GM21423 (cell line): ENCODE measurements around the gene MYO1E.
"Not testable (repeated sequence)": the region's sequence is repeated elsewhere in the genome, so short reads cannot be mapped to it uniquely, and the experiment has no call there.

Experiments
- ATAC-seq: cut with Tn5 transposase; IDR thresholded peaks from one replicate; pipeline ENCODE4 v1.9.1; 2021; ENCODE audit warnings: mild to moderate bottlenecking, moderate library complexity; ENCODE audit not compliant: unreplicated experiment

The MYO1E gene

GRCh38 chr15:59150185-59150584 is 222.5 kb downstream of the MYO1E start:
- ATAC-seq: no peak

DNA sequence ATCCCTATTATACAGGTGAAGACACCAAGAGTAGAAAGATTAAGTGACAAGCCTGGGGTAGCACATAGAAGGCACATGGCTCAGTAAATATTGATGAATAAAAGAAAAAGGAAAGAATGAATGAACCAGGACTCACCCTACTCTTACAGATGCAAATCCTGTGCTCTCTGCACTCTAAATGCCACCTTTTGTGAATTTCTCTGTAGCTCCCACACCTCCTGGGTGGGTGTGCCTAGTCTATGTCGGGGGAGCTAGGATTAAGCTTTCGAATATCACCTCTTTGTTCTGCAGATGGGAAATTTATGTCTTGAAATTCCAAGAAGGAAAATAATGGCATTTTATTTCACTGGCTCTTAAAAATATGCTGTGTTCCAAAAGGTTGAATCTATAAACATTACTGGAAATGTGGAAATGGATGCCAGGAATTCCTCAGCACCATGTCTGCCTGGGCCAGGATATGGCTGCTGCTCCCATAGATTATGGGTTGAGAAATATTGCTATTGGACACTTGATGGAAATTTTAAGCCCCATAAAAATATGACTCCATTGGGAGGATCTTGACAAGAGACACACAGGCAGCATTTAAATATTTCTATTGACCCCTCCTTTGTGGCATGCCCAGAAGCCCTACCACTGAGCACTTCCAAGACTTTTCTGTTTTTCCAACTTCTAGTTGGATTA is 224.4 kb downstream of the MYO1E start:
- no peak for ATAC-seq

- no peak for ATAC-seq
Observed at GRCh38 chr15:59147666-59148065, 225.0 kb downstream of the MYO1E start.

DNA sequence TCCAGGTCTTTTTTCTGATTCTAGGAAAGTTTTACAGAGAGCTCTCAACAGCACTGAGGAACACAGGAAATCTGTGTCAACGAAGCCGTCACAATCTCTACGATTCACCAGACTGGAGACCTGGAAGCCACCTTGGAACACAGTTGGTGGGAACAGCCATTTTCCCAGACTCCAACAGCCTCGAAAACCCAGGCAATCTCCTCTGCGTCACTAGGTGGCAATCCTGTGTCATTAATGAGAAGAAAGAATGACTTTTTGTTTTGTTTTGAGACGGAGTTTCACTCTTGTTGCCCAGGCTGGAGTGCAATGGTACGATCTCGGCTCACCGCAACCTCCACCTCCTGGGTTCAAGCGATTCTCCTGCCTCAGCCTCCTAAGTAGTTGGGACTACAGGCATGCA is 228.1 kb downstream of the MYO1E start:
- ATAC-seq: not testable (repeated sequence)

- no peak for ATAC-seq
Observed at GRCh38 chr15:59143281-59143680, 229.4 kb downstream of the MYO1E start.

DNA sequence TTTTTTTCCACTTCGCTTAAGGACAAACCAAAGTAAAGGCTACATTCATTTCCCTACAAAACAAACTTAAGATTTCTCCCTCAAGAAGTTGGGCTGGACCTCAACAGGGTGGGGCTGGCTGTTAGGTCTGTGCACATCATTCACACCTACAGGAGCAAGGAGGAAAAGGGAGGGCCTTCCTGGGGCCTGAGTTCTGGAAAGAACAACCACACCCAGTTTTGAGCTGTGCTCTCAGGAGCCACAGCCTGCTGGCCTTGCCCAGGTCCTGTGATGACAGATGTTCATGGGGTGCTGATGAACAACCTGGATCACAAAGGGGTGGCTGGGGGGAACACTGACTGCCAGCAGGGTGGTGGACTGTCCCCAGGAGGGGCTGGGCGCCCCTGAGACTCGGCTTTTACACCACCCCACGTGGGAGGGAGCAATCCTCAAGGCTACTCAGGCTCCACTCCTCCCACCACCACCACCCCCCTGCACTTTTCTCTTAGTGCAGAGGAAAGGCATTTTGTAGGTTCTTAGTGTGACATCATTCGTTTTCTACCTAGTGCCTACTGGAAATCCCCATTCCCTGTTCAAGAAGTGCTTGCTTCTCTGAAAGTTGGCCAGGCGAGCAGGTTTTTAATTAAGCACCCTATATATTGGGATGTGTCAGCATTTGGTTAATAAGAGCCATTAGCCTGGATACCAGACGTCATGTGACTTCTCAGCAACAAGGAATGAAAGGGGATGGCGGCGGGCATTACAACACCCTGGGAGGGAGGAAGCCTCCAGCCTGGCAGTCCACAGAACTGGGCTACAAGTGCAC is 232.0 kb downstream of the MYO1E start:
- ATAC-seq: no peak

DNA sequence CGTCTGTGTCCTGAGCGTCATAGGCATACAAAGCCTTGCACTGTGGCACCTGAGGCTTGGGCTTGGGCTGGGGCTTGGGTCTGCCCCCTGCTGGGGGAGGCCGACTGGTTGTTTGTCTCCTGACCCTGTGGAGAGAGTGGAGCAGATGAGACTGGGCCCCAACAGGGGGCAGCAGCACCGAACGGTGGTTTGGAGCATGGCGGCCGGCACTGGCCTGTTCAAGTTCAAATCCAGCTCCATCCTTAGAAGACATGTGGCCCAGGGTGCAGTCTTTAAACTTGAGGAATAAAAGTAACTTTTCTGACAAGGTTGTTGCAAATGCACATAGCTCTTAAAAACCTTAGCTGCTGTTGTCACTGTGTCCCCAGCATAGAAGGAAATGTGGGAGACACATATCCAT is 234.4 kb downstream of the MYO1E start:
- no peak for ATAC-seq

GRCh38 chr15:59137566-59137965 is 235.1 kb downstream of the MYO1E start:
- no peak for ATAC-seq

DNA sequence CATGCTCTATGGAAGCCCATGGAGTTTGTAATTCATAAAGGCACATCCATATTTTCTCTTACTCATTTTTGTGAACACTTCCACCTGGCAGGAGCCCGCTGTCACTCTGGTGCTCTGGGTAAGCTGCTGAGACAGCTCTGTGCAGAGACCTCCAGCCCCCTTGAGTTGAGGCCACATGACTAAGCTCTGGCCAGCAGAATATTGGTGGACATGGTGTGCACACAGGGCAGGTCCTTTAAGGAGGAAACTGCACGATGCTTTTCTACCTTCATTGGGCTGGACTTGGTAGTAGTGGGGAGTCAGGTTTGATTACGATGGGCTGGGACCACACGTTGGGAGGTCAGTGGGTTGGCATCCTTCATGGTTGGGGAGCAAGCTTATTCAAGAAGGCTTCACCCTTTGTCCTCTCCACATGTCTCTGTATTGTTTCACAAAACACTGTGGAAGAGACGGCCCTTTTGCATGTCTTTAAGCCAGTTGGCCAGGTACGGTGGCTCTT is 238.7 kb downstream of the MYO1E start:
- ATAC-seq: no peak

DNA sequence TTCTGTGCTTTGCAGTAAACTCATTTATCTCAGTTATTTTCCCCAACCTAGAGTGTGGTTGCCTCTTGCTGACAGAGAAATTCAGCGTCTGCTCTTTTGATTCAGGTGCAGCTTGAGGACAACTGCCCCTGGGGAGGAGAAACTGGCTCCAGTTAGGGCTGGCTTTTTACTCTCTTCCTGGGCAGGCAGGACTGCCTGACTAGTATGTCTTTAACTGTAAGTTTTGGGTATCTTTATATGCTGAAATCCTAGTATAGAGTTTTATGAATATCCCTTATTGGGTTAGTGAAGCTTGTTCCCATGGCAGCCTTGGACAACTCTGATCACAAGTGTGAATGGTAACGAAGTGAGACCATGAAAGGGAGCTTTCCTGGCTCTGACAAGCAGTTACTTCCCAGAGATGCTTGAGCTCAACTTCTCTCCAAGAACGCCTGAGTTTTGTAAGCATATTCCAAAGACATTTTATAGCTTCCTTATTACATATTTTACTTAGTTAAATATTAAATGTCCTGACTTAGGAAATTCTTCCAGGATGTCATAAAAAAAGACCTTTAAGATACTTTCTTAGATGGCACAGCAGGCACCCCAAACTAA is 240.6 kb downstream of the MYO1E start:
- no peak for ATAC-seq

DNA sequence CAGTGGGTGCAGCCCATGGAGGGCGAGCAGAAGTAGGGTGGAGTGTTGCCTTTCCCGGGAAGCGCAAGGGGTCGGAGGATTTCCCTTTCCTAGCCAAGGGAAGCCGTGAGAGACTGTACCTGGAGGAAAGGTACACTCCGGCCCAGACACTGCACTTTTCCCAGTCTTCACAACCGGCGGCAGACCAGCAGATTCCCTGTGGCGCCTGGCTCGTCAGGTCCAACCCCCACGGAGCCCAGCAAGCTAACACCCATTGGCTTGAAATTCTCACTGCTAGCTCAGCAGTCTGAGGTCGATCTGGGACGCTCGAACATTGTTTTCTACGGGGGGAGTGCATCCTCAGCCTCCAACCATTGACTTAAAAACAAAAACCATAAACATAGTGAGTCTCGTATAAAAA is 241.2 kb downstream of the MYO1E start:
- ATAC-seq: no peak

- not testable (repeated sequence) for ATAC-seq
Observed at GRCh38 chr15:59127255-59127654, 245.4 kb downstream of the MYO1E start.

- ATAC-seq: not testable (repeated sequence)
Observed at GRCh38 chr15:59125683-59126082, 247.0 kb downstream of the MYO1E start.

- no peak for ATAC-seq
Observed at GRCh38 chr15:59124261-59124660, 248.4 kb downstream of the MYO1E start.

DNA sequence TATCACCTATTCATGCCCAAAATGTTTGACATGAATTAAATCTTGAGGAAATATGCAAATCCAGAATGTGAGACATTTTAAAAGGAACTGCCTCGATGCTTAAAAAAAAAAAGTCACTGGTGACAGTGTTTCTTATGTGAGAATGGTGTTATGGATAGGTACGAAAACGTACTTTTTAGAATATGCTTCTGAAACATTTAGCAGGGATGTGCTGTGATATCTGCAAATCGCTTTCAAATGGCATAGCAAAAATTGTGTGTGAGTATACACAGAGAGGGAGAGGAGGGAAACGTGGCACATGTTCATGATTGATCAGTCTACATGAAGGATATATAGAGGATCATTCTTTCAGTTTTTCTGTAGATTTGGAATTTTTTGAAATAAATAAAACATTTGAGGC is 251.7 kb downstream of the MYO1E start:
- no peak for ATAC-seq

DNA sequence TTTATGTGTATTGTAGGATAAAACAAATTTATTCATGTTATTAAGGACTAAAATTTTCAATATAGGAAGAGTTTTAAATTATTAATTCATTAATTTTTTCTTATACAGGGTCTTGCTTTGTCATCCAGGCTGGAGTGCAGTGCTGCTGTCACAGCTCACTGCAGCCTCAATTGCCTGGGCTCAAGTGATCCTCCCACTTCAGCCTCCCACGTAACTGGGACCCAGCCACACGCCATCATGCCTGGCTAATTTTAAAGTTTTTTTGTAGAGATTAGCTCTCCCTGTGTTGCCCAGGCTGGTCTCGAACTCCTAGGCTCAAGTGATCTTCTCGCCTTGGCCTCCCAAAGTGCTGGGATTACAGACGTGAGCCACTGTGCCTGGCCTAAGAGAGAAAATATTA is 253.0 kb downstream of the MYO1E start:
- ATAC-seq: no peak

DNA sequence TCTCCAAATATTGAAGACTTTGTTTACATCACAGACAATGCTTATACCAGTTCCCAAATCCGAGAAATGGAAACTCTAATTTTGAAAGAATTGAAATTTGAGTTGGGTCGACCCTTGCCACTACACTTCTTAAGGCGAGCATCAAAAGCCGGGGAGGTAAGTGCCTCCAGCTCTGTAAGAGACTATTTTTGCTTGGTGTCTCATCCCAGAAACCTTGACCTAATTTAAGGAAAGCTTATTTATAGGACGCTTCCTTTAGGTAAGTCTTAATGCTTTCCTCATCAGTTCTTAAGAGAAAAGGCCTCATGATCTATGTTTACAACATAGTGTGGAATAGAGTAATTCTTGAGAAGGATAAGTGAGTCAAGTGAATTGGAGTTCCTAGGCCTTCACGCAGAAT is 255.9 kb downstream of the MYO1E start:
- no peak for ATAC-seq

DNA sequence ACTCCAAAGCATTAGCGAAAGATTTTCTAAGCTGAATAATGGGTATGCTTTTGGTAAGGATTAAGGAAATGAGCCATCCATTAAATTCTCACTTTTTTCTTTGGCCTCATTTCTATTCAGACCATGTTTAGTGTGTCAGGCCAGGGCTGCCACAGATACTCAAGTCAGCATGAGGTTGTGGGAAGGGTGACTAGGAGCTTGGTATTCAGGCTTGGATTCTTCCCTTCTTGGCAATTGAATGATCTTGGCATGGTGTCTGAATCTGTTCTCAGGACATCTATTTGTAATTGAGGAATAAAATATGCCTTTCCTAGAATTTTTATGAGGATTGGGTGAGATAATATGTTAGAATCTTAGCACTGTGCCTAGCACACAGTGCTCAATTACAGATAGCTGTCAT is 256.5 kb downstream of the MYO1E start:
- no peak for ATAC-seq

DNA sequence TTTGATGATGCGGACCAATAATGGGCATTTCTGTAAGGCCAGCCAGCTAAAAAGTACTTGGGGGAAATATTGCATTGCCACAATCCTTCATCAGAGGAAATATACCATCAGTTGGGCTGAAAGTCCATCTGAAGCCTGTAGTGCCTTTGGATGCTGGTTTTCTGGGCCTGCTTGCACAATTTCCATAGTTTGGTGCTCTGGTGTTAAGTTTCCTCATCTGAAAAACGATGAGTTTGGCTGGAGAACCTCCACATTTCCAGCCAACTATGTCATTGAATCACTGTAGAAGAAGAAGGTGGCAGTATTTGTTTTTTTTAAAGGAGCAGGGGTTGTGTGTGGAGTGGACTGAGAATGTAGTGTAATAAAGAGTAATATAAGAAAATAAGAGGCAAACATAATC is 257.6 kb downstream of the MYO1E start:
- no peak for ATAC-seq

GRCh38 chr15:59111251-59111650 is 261.4 kb downstream of the MYO1E start:
- ATAC-seq: no peak

DNA sequence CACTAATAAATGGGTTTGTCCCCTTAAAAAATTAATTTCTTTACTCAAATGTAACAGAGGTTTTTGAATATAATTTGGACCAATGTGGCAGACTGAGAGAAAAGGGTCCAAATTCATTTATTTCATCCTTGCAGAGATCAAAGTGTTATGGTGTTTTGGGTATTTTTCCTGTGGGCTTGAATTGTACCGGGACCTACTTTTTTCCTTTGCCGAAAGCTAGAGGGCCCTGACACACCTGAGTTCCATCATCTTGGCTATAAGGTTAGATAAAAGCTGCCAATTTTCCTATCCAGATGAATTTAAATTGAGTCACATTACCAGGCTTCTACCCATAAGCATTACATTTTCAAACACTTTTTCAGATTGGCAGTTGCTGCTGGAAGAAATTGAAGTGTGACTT is 266.8 kb downstream of the MYO1E start:
- no peak for ATAC-seq
